Immature natural killer cell (primary cell): ENCODE results near the gene MKNK1. TPM values are rescaled to one million over a fixed set of nuclear protein-coding genes. Genes with fewer than 3 reads are reported as not detected.
A peak's percentile ranks its signal among the peaks of the same experiment; 100 is the strongest.

ENCODE experiments used
- DNase-seq, 3 donors: peaks; one replicate each; pipeline ENCODE4 v3.0.0; 2022; ENCODE audit warnings: mixed read lengths in 1 of 3
- H3K27ac Mint-ChIP-seq, 6 donors: one replicate each; pipeline ENCODE4 v1.8.0; 2020; ENCODE audit warnings: mixed read lengths in 6 of 6, mild to moderate bottlenecking in 5 of 6, inconsistent platforms in 4 of 6, moderate library complexity in 3 of 6
- H3K27me3 Mint-ChIP-seq, 3 donors: one replicate each; pipeline ENCODE4 v1.8.0; 2020 to 2021; ENCODE audit warnings: low read depth in 3 of 3, mild to moderate bottlenecking in 3 of 3, mixed read lengths in 3 of 3, moderate library complexity in 3 of 3, inconsistent platforms in 1 of 3
- H3K36me3 Mint-ChIP-seq, 3 donors: one replicate each; pipeline ENCODE4 v1.8.0; 2020; ENCODE audit warnings: mixed read lengths in 3 of 3, inconsistent platforms in 2 of 3, mild to moderate bottlenecking in 2 of 3
- H3K4me1 Mint-ChIP-seq, 2 donors: one replicate each; pipeline ENCODE4 v1.8.0; 2020; ENCODE audit warnings: inconsistent platforms in 2 of 2, mild to moderate bottlenecking in 2 of 2, mixed read lengths in 2 of 2, moderate library complexity in 1 of 2
- H3K4me3 Mint-ChIP-seq, 5 donors: one replicate each; pipeline ENCODE4 v1.8.0; 2020; ENCODE audit warnings: mild to moderate bottlenecking in 5 of 5, mixed read lengths in 5 of 5, inconsistent platforms in 3 of 5, moderate library complexity in 3 of 5
- H3K9me3 Mint-ChIP-seq, 6 donors: one replicate each; pipeline ENCODE4 v1.8.0; 2020; ENCODE audit warnings: mild to moderate bottlenecking in 6 of 6, mixed read lengths in 6 of 6, inconsistent platforms in 4 of 6, moderate library complexity in 3 of 6
- polyA plus RNA-seq, 3 donors: library from polyadenylated mRNA; unstranded; fragments of 300-500 nt; fragmentation: Illumina TruSeq; gene quantifications; one replicate each; pipeline ENCODE4 v1.2.3, GENCODE V29; 2021

The MKNK1 gene
- polyA plus RNA-seq, 3 donors from 2014 or later = 23.2 to 35.7 (median 27.6) TPM

GRCh38 chr1:46530311-46530710 is 73.8 kb downstream of the MKNK1 start:
- no peak for DNase-seq
- H3K27ac Mint-ChIP-seq = no peak overlapping the region
- peaks cover 5 to 15% (median 9%) of the 10 kb centered on the region in 3 donors for H3K27me3 Mint-ChIP-seq
- H3K9me3 Mint-ChIP-seq = peaks cover 0 to 1% (median 0%) of the 10 kb centered on the region in 6 donors
- no peaks in the 10 kb centered on the region for H3K36me3 Mint-ChIP-seq
- H3K4me3 Mint-ChIP-seq = no peak overlapping the region
- H3K4me1 Mint-ChIP-seq = peaks cover 6 to 8% of the 10 kb centered on the region in 2 donors

- Mint-ChIP-seq H3K4me1 (peaks cover 4 to 6% of the 10 kb centered on the region in 2 donors), H3K36me3 (no peaks in the 10 kb centered on the region), H3K9me3 (peaks cover 0 to 1% (median 0%) of the 10 kb centered on the region in 6 donors), H3K27me3 (peaks cover 5 to 13% (median 9%) of the 10 kb centered on the region in 3 donors), H3K4me3 (no peak overlapping the region), H3K27ac (no peak overlapping the region)
- DNase-seq = no peak
Observed at GRCh38 chr1:46529031-46529630, 74.9 kb downstream of the MKNK1 start.

- Mint-ChIP-seq H3K27me3 (peaks cover 5 to 13% (median 9%) of the 10 kb centered on the region in 3 donors), H3K36me3 (no peaks in the 10 kb centered on the region), H3K9me3 (no peaks in the 10 kb centered on the region), H3K4me1 (no peaks in the 10 kb centered on the region), H3K4me3 (no peak overlapping the region), H3K27ac (no peak overlapping the region)
- no peak for DNase-seq
Observed at GRCh38 chr1:46528297-46528955, 75.6 kb downstream of the MKNK1 start.

- Mint-ChIP-seq H3K4me1 (no peaks in the 10 kb centered on the region), H3K4me3 (no peak overlapping the region), H3K27ac (no peak overlapping the region)
Observed at GRCh38 chr1:46527474-46528296, 76.4 kb downstream of the MKNK1 start.

GRCh38 chr1:46526691-46527291 is 77.3 kb downstream of the MKNK1 start:
- Mint-ChIP-seq H3K4me3 (no peak overlapping the region), H3K9me3 (no peaks in the 10 kb centered on the region), H3K4me1 (no peaks in the 10 kb centered on the region), H3K27me3 (peaks cover 5 to 13% (median 9%) of the 10 kb centered on the region in 3 donors), H3K27ac (no peak overlapping the region), H3K36me3 (no peaks in the 10 kb centered on the region)
- no peak for DNase-seq

More at GRCh38 chr1:46527474-46528296, 76.4 kb downstream of the MKNK1 start:
- Mint-ChIP-seq H3K36me3 (no peaks in the 10 kb centered on the region), H3K27me3 (peaks cover 5 to 13% (median 9%) of the 10 kb centered on the region in 3 donors), H3K9me3 (no peaks in the 10 kb centered on the region)
- DNase-seq = peak; percentile 37 to 59 (median 47)

- H3K9me3 Mint-ChIP-seq = no peaks in the 10 kb centered on the region
- H3K36me3 Mint-ChIP-seq = no peaks in the 10 kb centered on the region
- no peak for DNase-seq
- H3K4me3 Mint-ChIP-seq = no peak overlapping the region
- no peaks in the 10 kb centered on the region for H3K4me1 Mint-ChIP-seq
- peaks cover 3 to 13% (median 9%) of the 10 kb centered on the region in 3 donors for H3K27me3 Mint-ChIP-seq
- no peak overlapping the region for H3K27ac Mint-ChIP-seq
Observed at GRCh38 chr1:46526013-46526690, 77.9 kb downstream of the MKNK1 start.

GRCh38 chr1:46525253-46525983 is 78.7 kb downstream of the MKNK1 start:
- H3K9me3 Mint-ChIP-seq = no peaks in the 10 kb centered on the region
- H3K4me1 Mint-ChIP-seq = no peaks in the 10 kb centered on the region
- peaks cover 3 to 15% (median 9%) of the 10 kb centered on the region in 3 donors for H3K27me3 Mint-ChIP-seq
- no peaks in the 10 kb centered on the region for H3K36me3 Mint-ChIP-seq
- H3K4me3 Mint-ChIP-seq = no peak overlapping the region
- DNase-seq = no peak
- no peak overlapping the region for H3K27ac Mint-ChIP-seq

- Mint-ChIP-seq H3K27ac (no peak overlapping the region), H3K9me3 (no peaks in the 10 kb centered on the region), H3K4me3 (no peak overlapping the region), H3K36me3 (no peaks in the 10 kb centered on the region), H3K4me1 (no peaks in the 10 kb centered on the region), H3K27me3 (peaks cover 3 to 15% (median 9%) of the 10 kb centered on the region in 3 donors)
- no peak for DNase-seq
Observed at GRCh38 chr1:46524843-46525242, 79.2 kb downstream of the MKNK1 start.

GRCh38 chr1:46523496-46524353 is 80.3 kb downstream of the MKNK1 start:
- no peaks in the 10 kb centered on the region for H3K36me3 Mint-ChIP-seq
- H3K9me3 Mint-ChIP-seq = no peaks in the 10 kb centered on the region
- H3K27ac Mint-ChIP-seq = no peak overlapping the region
- H3K4me1 Mint-ChIP-seq = no peaks in the 10 kb centered on the region
- no peak overlapping the region for H3K4me3 Mint-ChIP-seq
- H3K27me3 Mint-ChIP-seq = peaks cover 1 to 12% (median 9%) of the 10 kb centered on the region in 3 donors
- DNase-seq = no peak

GRCh38 chr1:46522969-46523320 is 81.1 kb downstream of the MKNK1 start:
- Mint-ChIP-seq H3K27me3 (peaks cover 4 to 9% (median 7%) of the 10 kb centered on the region in 3 donors), H3K36me3 (no peaks in the 10 kb centered on the region), H3K4me3 (no peak overlapping the region), H3K27ac (no peak overlapping the region), H3K4me1 (no peaks in the 10 kb centered on the region), H3K9me3 (no peaks in the 10 kb centered on the region)
- DNase-seq = no peak

- no peaks in the 10 kb centered on the region for H3K9me3 Mint-ChIP-seq
- no peak overlapping the region for H3K27ac Mint-ChIP-seq
- H3K36me3 Mint-ChIP-seq = no peaks in the 10 kb centered on the region
Observed at GRCh38 chr1:46522184-46522968, 81.7 kb downstream of the MKNK1 start.

GRCh38 chr1:46521414-46521813 is 82.7 kb downstream of the MKNK1 start:
- H3K4me3 Mint-ChIP-seq = no peak overlapping the region

More at GRCh38 chr1:46522184-46522968, 81.7 kb downstream of the MKNK1 start:
- no peaks in the 10 kb centered on the region for H3K4me1 Mint-ChIP-seq
- no peak for DNase-seq
- peaks cover 3 to 9% (median 5%) of the 10 kb centered on the region in 3 donors for H3K27me3 Mint-ChIP-seq
- no peak overlapping the region for H3K4me3 Mint-ChIP-seq

More at GRCh38 chr1:46521414-46521813, 82.7 kb downstream of the MKNK1 start:
- DNase-seq = no peak
- no peaks in the 10 kb centered on the region for H3K36me3 Mint-ChIP-seq
- H3K9me3 Mint-ChIP-seq = no peaks in the 10 kb centered on the region
- H3K27ac Mint-ChIP-seq = no peak overlapping the region
- H3K4me1 Mint-ChIP-seq = no peaks in the 10 kb centered on the region
- H3K27me3 Mint-ChIP-seq = peaks cover 3 to 8% (median 5%) of the 10 kb centered on the region in 3 donors
